Kidney (tissue), 14 donors: ENCODE measurements around the gene RHOG. TPM values are rescaled to one million over a fixed set of nuclear protein-coding genes. Genes with fewer than 3 reads are reported as not detected.
A peak's percentile ranks its signal among the peaks of the same experiment; 100 is the strongest.

ENCODE experiments used
- DNase-seq, 5 donors: peaks; one replicate each; pipeline ENCODE4 v3.0.0-alpha.2; 2013 to 2020
- FAIRE-seq: peaks from 2 replicates; lab custom pipeline; 2012; peaks lifted over from hg19 to GRCh38; lab: Jason Lieb, UNC
- H3K27ac ChIP-seq, 2 donors: one replicate each; pipeline ENCODE4 v1.7.0; 2013; ENCODE audit warnings: low read depth in 2 of 2, low read length in 2 of 2, inconsistent platforms in 1 of 2
- H3K27me3 ChIP-seq: one replicate; pipeline ENCODE4 v1.7.1; 2013; ENCODE audit warnings: low read length, inconsistent platforms; ENCODE audit not compliant: control insufficient read depth, insufficient read depth
- H3K36me3 ChIP-seq, 3 donors: one replicate each; pipeline versions ENCODE4 v1.7.0 to v1.7.1; 2013; ENCODE audit warnings: low read length in 3 of 3, control low read depth in 1 of 3, inconsistent platforms in 1 of 3; ENCODE audit not compliant: insufficient read depth in 3 of 3, control insufficient read depth in 2 of 3
- H3K4me1 ChIP-seq, 3 donors: one replicate each; pipeline versions ENCODE4 v1.7.0 to v1.7.1; 2013; ENCODE audit warnings: low read length in 3 of 3, inconsistent platforms in 1 of 3, low read depth in 1 of 3; ENCODE audit not compliant: control insufficient read depth in 2 of 3, insufficient read depth in 2 of 3
- H3K4me3 ChIP-seq, 3 donors: one replicate each; pipeline versions ENCODE4 v1.7.0 to v1.8.1; 2013; ENCODE audit warnings: low read length in 3 of 3, control low read depth in 1 of 3, inconsistent platforms in 1 of 3
- H3K9ac ChIP-seq, 3 donors: one replicate each; pipeline versions ENCODE4 v1.7.0 to v1.7.1; 2013; ENCODE audit warnings: low read length in 3 of 3, control low read depth in 1 of 3, inconsistent platforms in 1 of 3
- H3K9me3 ChIP-seq, 3 donors: one replicate each; pipeline versions ENCODE4 v1.7.0 to v1.7.1; 2013; ENCODE audit warnings: low read length in 3 of 3, control low read depth in 1 of 3, inconsistent platforms in 1 of 3; ENCODE audit not compliant: control insufficient read depth in 2 of 3, insufficient read depth in 1 of 3
- intact Hi-C: fragments of 100-400 bp; cut with DNase I; formaldehyde crosslinking; loops from one replicate; pipeline ENCODE4 v1.11.1; 2022
- polyA plus RNA-seq: library from polyadenylated mRNA; stranded (reverse); fragments of 350-450 nt; fragmentation: Illumina TruSeq; extraction: RNeasy Lipid Tissue Mini Kit (QIAGEN cat#74804); gene quantifications from one replicate; pipeline ENCODE4 v1.2.3, GENCODE V29; 2014; ENCODE audit warnings: low read depth, low replicate concordance; ENCODE audit not compliant: insufficient read depth
- total RNA-seq: library from RNA; stranded (reverse); fragmentation: NEBNext Ultra II Directional; extraction: Animal tissue kit (Norgen Biotek cat#: 25700); gene quantifications from one replicate; pipeline ENCODE4 v1.2.1, GENCODE V29; 2021
- TF ChIP-seq, protein P1 (sequence below): IDR thresholded peaks from 3 replicates; pipeline ENCODE4 v1.5.1; 2012; ENCODE audit warnings: mild to moderate bottlenecking, moderate library complexity, borderline replicate concordance; ENCODE audit not compliant: insufficient read depth; ENCODE audit errors: extremely low read depth
- donor health status: control.
- donor health status: control.
- donor health status: control.
- donor health status: control.
- donor health status: control.
- donor health status: DM: yes; HTN: yes; CAD: no.
- donor health status: Normal renal cell carcinoma (clear cell type).

Gene RHOG
- total and polyA plus RNA-seq, 2 donors from 2014 or later, result 43.1 to 56.0 TPM

DNA sequence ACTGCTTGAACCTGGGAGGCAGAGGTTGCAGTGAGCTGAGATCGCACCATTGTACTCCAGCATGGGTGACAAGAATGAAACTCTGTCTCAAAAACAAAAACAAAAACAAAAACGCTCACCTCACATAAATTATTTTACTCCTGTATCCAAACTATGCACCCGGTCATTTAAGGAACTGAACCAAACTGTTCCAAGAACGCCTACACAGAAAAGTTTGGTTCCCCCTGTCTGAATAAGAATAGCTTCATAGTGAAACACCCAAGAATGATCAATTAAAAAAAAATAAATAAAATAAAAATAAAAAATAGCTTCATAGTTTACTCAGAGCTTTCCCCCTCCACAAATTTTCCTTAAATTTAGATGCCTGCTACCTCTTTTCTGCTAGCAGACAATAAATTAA is 57.1 kb downstream of the RHOG start:
- FAIRE-seq (no peak), DNase-seq (no peak)
- H3K27me3 ChIP-seq, result no peaks in the 10 kb centered on the region
- H3K9me3 ChIP-seq, result no peaks in the 10 kb centered on the region
- intact Hi-C loops, result no loop called here
- H3K27ac ChIP-seq, result no peak overlapping the region
- H3K4me1 ChIP-seq, result peaks cover 0 to 3% (median 0%) of the 10 kb centered on the region in 3 donors
- H3K36me3 ChIP-seq, result peaks cover 2 to 6% (median 3%) of the 10 kb centered on the region in 3 donors
- TF ChIP-seq, protein P1, sequence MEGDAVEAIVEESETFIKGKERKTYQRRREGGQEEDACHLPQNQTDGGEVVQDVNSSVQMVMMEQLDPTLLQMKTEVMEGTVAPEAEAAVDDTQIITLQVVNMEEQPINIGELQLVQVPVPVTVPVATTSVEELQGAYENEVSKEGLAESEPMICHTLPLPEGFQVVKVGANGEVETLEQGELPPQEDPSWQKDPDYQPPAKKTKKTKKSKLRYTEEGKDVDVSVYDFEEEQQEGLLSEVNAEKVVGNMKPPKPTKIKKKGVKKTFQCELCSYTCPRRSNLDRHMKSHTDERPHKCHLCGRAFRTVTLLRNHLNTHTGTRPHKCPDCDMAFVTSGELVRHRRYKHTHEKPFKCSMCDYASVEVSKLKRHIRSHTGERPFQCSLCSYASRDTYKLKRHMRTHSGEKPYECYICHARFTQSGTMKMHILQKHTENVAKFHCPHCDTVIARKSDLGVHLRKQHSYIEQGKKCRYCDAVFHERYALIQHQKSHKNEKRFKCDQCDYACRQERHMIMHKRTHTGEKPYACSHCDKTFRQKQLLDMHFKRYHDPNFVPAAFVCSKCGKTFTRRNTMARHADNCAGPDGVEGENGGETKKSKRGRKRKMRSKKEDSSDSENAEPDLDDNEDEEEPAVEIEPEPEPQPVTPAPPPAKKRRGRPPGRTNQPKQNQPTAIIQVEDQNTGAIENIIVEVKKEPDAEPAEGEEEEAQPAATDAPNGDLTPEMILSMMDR, result no peak
- H3K9ac ChIP-seq, result no peak overlapping the region
- H3K4me3 ChIP-seq, result no peak overlapping the region

DNA sequence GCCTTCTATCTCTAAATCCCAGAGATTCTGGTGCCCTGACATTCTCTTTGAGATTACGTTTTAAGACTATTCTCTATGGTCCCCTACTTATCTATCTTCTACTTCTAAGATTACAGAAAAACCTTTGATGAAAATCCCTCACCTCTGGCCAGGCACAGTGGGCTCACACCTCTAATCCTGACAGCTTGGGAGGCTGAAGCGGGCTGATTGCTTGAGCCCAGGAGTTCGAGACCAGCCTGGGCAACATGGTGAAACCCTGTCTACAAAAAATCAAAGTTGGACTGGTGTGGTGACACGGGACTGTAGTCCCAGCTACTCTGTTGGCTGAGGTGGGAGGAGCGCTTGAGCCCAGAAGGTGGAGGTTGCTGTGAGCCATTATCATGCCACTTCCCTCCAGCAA is 57.8 kb downstream of the RHOG start:
- H3K36me3 ChIP-seq, result peaks cover 5 to 12% (median 8%) of the 10 kb centered on the region in 3 donors
- H3K27ac ChIP-seq, result no peak overlapping the region
- no peak overlapping the region for H3K9ac ChIP-seq
- FAIRE-seq (no peak), DNase-seq (no peak)
- TF ChIP-seq, protein P1, result no peak
- H3K4me3 ChIP-seq, result no peak overlapping the region
- H3K27me3 ChIP-seq, result no peaks in the 10 kb centered on the region
- peaks cover 0 to 3% (median 0%) of the 10 kb centered on the region in 3 donors for H3K4me1 ChIP-seq
- no peaks in the 10 kb centered on the region for H3K9me3 ChIP-seq
- intact Hi-C loops, result no loop called here

DNA sequence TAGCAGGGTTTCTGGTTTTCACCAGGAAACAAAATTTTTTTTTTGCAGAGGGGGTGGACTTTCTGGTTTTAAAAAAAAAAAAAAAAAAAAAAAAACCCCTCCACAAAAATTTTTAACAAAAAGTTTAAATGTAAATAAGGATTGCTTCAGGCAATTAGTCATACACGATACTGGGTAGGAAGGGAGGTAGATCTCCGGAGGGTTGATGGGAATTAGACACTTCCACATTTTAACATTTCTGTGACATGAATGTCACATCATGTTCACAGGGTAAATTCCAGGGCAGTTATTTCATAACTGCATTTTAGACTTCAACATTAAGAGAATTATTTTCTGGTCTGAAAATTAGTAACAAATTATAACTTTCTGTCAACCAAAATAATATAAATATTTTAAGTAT is 59.3 kb downstream of the RHOG start:
- FAIRE-seq (peak; percentile 29), DNase-seq (no peak)
- no peak overlapping the region for H3K9ac ChIP-seq
- TF ChIP-seq, protein P1, result no peak
- no peak overlapping the region for H3K4me3 ChIP-seq
- no peaks in the 10 kb centered on the region for H3K9me3 ChIP-seq
- no peaks in the 10 kb centered on the region for H3K27me3 ChIP-seq
- H3K36me3 ChIP-seq, result peaks cover 5 to 20% (median 8%) of the 10 kb centered on the region in 3 donors
- intact Hi-C loops, result no loop called here
- H3K27ac ChIP-seq, result no peak overlapping the region
- no peaks in the 10 kb centered on the region for H3K4me1 ChIP-seq

Other genes with a start within 250 kb of the RHOG start
- gene ART5, start 199.0 kb downstream of the RHOG start, total RNA-seq, result not detected
- gene ART5, start 199.0 kb downstream of the RHOG start, polyA plus RNA-seq, result 2.8 TPM
- gene ART1, start 195.8 kb downstream of the RHOG start, total RNA-seq, result 0.31 TPM
- not detected for gene ART1, start 195.8 kb downstream of the RHOG start, polyA plus RNA-seq
- gene CHRNA10, start 169.6 kb downstream of the RHOG start, total RNA-seq, result 1.2 TPM
- gene CHRNA10, start 169.6 kb downstream of the RHOG start, polyA plus RNA-seq, result 0.39 TPM
- 67.6 TPM for gene NUP98, start 43.4 kb downstream of the RHOG start, total RNA-seq
- 23.8 TPM for gene NUP98, start 43.4 kb downstream of the RHOG start, polyA plus RNA-seq
- gene PGAP2, start 32.4 kb downstream of the RHOG start, total RNA-seq, result 19.5 TPM
- 17.5 TPM for gene PGAP2, start 32.4 kb downstream of the RHOG start, polyA plus RNA-seq
- gene STIM1, start 14.7 kb upstream of the RHOG start, total RNA-seq, result 68.0 TPM
- 15.7 TPM for gene STIM1, start 14.7 kb upstream of the RHOG start, polyA plus RNA-seq